ENCODE data around the gene AMOTL1. TPM values are rescaled to one million over a fixed set of nuclear protein-coding genes. Genes with fewer than 3 reads are reported as not detected.

Gene AMOTL1
- total and polyA plus RNA-seq, 3 experiments from 2014 or later: 0.12 to 0.78 (median 0.50) TPM

DNA sequence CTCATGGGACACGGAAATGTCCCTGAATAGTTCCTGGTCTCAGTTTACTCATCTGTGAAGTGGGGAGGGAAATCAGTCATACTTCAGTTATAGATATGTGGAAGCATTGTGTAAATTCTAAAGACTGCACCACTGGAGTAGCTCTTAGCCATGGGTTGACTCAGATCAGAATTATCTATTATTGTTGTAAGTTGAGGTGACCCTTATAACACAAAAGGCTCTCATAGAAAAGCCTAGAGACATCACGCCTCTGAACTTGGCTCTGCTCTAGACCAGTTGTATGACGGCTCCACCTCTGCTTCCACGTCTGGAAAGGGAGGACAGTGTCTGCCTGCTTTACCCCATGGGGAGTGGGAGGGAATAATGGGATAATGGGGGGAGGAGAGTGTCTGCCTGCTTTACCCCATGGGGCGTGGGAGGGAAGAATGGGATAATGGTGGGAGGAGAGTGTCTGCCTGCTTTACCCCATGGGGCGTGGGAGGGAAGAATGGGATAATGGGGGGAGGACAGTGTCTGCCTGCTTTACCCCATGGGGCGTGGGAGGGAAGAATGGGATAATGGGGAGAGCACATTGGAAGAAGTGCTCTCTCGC, 98.2 kb downstream of the AMOTL1 start:
- H3K4me1 ChIP-seq (ENCODE audit: insufficient read depth, low read length): no peaks in the 10 kb centered on the region
- Mint-ChIP-seq H3K36me3 (no peaks in the 10 kb centered on the region), H3K27ac (no peak overlapping the region), H3K4me3 (no peak overlapping the region), H3K27me3 (peaks cover 6 to 13% of the 10 kb centered on the region in 2 donors), H3K9me3 (peaks cover 0 to 2% (median 0%) of the 10 kb centered on the region in 5 donors), H3K4me1 (no peaks in the 10 kb centered on the region)
- ChIA-PET CTCF (no interaction called here), POLR2A (no interaction called here)
- no peak overlapping the region for H3K4me3 ChIP-seq (ENCODE audit: low read length)
- DNase-seq: no peak
- no peaks in the 10 kb centered on the region for H3K36me3 ChIP-seq (ENCODE audit: insufficient read depth, low read length)
- no peak overlapping the region for H3K27ac ChIP-seq (ENCODE audit: low read depth, low read length)
- no peaks in the 10 kb centered on the region for H3K27me3 ChIP-seq (ENCODE audit: insufficient read depth, low read length, poor library complexity, severe bottlenecking)
- no peaks in the 10 kb centered on the region for H3K9me3 ChIP-seq (ENCODE audit: low read length)

- Mint-ChIP-seq H3K36me3 (no peaks in the 10 kb centered on the region), H3K4me3 (no peak overlapping the region), H3K4me1 (no peaks in the 10 kb centered on the region), H3K27ac (no peak overlapping the region), H3K9me3 (peaks cover 0 to 2% (median 0%) of the 10 kb centered on the region in 5 donors), H3K27me3 (peaks cover 8 to 9% of the 10 kb centered on the region in 2 donors)
- H3K9me3 ChIP-seq (ENCODE audit: low read length): no peaks in the 10 kb centered on the region
- no peaks in the 10 kb centered on the region for H3K4me1 ChIP-seq (ENCODE audit: insufficient read depth, low read length)
- POLR2A ChIA-PET: no interaction called here
- H3K36me3 ChIP-seq (ENCODE audit: insufficient read depth, low read length): no peaks in the 10 kb centered on the region
- H3K27me3 ChIP-seq (ENCODE audit: insufficient read depth, low read length, poor library complexity, severe bottlenecking): no peaks in the 10 kb centered on the region
- CTCF ChIA-PET: no interaction called here
- H3K27ac ChIP-seq (ENCODE audit: low read depth, low read length): no peak overlapping the region
- H3K4me3 ChIP-seq (ENCODE audit: low read length): no peak overlapping the region
- DNase-seq: no peak
Observed at GRCh38 chr11:94866936-94867795, 99.0 kb downstream of the AMOTL1 start.

DNA sequence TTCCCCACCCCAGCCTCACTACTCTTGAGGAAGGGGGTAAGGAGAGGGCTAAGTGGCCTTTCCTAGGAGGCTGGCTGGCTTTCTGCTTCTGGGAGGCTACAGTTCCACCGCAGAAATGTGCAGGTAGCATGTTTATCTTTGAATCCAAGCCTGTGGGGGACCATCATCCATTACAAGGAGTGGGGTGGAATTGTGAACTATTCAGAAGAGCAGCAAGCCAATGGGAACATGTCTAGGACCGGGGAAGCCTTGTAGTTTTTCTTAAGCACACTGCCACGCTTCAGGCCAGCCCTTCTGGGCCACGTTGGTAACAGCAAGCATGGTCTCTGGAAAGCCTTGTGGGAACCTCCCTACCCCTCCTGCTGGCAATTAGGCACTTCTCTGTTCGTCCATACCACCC, 100.3 kb downstream of the AMOTL1 start:
- H3K9me3 Mint-ChIP-seq: peaks cover 0 to 2% (median 0%) of the 10 kb centered on the region in 5 donors
- Histone ChIP-seq H3K27me3 (ENCODE audit: insufficient read depth, low read length, poor library complexity, severe bottlenecking) (no peaks in the 10 kb centered on the region), H3K27ac (ENCODE audit: low read depth, low read length) (no peak overlapping the region), H3K4me3 (ENCODE audit: low read length) (no peak overlapping the region), H3K4me1 (ENCODE audit: insufficient read depth, low read length) (no peaks in the 10 kb centered on the region), H3K36me3 (ENCODE audit: insufficient read depth, low read length) (no peaks in the 10 kb centered on the region), H3K9me3 (ENCODE audit: low read length) (no peaks in the 10 kb centered on the region)
- POLR2A ChIA-PET: no interaction called here
- H3K4me1 Mint-ChIP-seq: no peaks in the 10 kb centered on the region
- DNase-seq: no peak
- H3K27ac Mint-ChIP-seq: no peak overlapping the region
- H3K27me3 Mint-ChIP-seq: peaks cover 8 to 11% of the 10 kb centered on the region in 2 donors
- CTCF ChIA-PET: no interaction called here
- no peak overlapping the region for H3K4me3 Mint-ChIP-seq
- H3K36me3 Mint-ChIP-seq: no peaks in the 10 kb centered on the region

DNA sequence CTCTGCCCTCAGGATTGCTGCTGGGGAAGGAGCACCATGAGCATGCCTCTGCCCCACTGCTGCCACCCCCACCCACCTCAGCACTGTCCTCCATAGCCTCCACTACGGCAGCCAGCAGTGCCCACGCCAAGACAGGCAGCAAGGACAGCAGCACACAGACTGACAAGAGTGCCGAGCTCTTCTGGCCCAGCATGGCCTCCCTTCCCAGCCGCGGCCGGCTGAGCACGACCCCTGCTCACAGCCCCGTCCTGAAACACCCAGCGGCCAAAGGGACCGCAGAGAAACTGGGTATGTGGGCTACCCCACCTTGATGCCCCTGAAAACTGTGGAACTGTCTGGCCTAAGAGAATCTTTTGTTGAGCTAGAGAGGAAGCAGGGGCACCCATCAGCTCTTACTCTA, 101.0 kb downstream of the AMOTL1 start:
- H3K4me3 ChIP-seq (ENCODE audit: low read length): no peak overlapping the region
- H3K36me3 Mint-ChIP-seq: no peaks in the 10 kb centered on the region
- no peaks in the 10 kb centered on the region for H3K27me3 ChIP-seq (ENCODE audit: insufficient read depth, low read length, poor library complexity, severe bottlenecking)
- H3K4me3 Mint-ChIP-seq: no peak overlapping the region
- H3K9me3 ChIP-seq (ENCODE audit: low read length): no peaks in the 10 kb centered on the region
- DNase-seq: no peak
- POLR2A ChIA-PET: no interaction called here
- no peaks in the 10 kb centered on the region for H3K4me1 ChIP-seq (ENCODE audit: insufficient read depth, low read length)
- no peak overlapping the region for H3K27ac Mint-ChIP-seq
- H3K9me3 Mint-ChIP-seq: peaks cover 0 to 2% (median 0%) of the 10 kb centered on the region in 5 donors
- no peak overlapping the region for H3K27ac ChIP-seq (ENCODE audit: low read depth, low read length)
- H3K36me3 ChIP-seq (ENCODE audit: insufficient read depth, low read length): no peaks in the 10 kb centered on the region
- no peaks in the 10 kb centered on the region for H3K4me1 Mint-ChIP-seq
- CTCF ChIA-PET: no interaction called here
- H3K27me3 Mint-ChIP-seq: peaks cover 8 to 11% of the 10 kb centered on the region in 2 donors

- no peaks in the 10 kb centered on the region for H3K4me1 Mint-ChIP-seq
- CTCF ChIA-PET: no interaction called here
Observed at GRCh38 chr11:94870422-94870821, 102.3 kb downstream of the AMOTL1 start.

GRCh38 chr11:94871491-94872185, 103.5 kb downstream of the AMOTL1 start:
- H3K36me3 ChIP-seq (ENCODE audit: insufficient read depth, low read length): no peaks in the 10 kb centered on the region
- no peak overlapping the region for H3K4me3 Mint-ChIP-seq
- no peak for DNase-seq
- no peaks in the 10 kb centered on the region for H3K36me3 Mint-ChIP-seq
- no peak overlapping the region for H3K27ac Mint-ChIP-seq
- no peaks in the 10 kb centered on the region for H3K9me3 ChIP-seq (ENCODE audit: low read length)
- H3K27me3 Mint-ChIP-seq: peaks cover 5 to 9% of the 10 kb centered on the region in 2 donors
- peaks cover 0 to 2% (median 0%) of the 10 kb centered on the region in 5 donors for H3K9me3 Mint-ChIP-seq
- peaks cover 2 to 4% (median 3%) of the 10 kb centered on the region in 3 donors for H3K4me1 Mint-ChIP-seq
- H3K27me3 ChIP-seq (ENCODE audit: insufficient read depth, low read length, poor library complexity, severe bottlenecking): no peaks in the 10 kb centered on the region
- no peak overlapping the region for H3K27ac ChIP-seq (ENCODE audit: low read depth, low read length)
- CTCF ChIA-PET: no interaction called here
- no peaks in the 10 kb centered on the region for H3K4me1 ChIP-seq (ENCODE audit: insufficient read depth, low read length)
- H3K4me3 ChIP-seq (ENCODE audit: low read length): no peak overlapping the region
- POLR2A ChIA-PET: no interaction called here

More at GRCh38 chr11:94870422-94870821, 102.3 kb downstream of the AMOTL1 start:
- no peaks in the 10 kb centered on the region for H3K9me3 ChIP-seq (ENCODE audit: low read length)
- DNase-seq: no peak
- no peak overlapping the region for H3K27ac ChIP-seq (ENCODE audit: low read depth, low read length)
- POLR2A ChIA-PET: no interaction called here
- no peaks in the 10 kb centered on the region for H3K36me3 ChIP-seq (ENCODE audit: insufficient read depth, low read length)
- no peak overlapping the region for H3K27ac Mint-ChIP-seq
- no peaks in the 10 kb centered on the region for H3K36me3 Mint-ChIP-seq
- no peaks in the 10 kb centered on the region for H3K4me1 ChIP-seq (ENCODE audit: insufficient read depth, low read length)
- H3K27me3 ChIP-seq (ENCODE audit: insufficient read depth, low read length, poor library complexity, severe bottlenecking): no peaks in the 10 kb centered on the region
- no peak overlapping the region for H3K4me3 ChIP-seq (ENCODE audit: low read length)
- peaks cover 0 to 2% (median 0%) of the 10 kb centered on the region in 5 donors for H3K9me3 Mint-ChIP-seq
- peaks cover 8 to 9% of the 10 kb centered on the region in 2 donors for H3K27me3 Mint-ChIP-seq
- no peak overlapping the region for H3K4me3 Mint-ChIP-seq

GRCh38 chr11:94873916-94874540, 105.9 kb downstream of the AMOTL1 start:
- Mint-ChIP-seq H3K4me1 (peaks cover 10 to 17% (median 16%) of the 10 kb centered on the region in 3 donors), H3K9me3 (peaks cover 0 to 2% (median 0%) of the 10 kb centered on the region in 5 donors), H3K27ac (no peak overlapping the region), H3K27me3 (peaks cover 5% of the 10 kb centered on the region in 2 donors), H3K4me3 (no peak overlapping the region), H3K36me3 (no peaks in the 10 kb centered on the region)
- Histone ChIP-seq H3K36me3 (ENCODE audit: insufficient read depth, low read length) (no peaks in the 10 kb centered on the region), H3K4me1 (ENCODE audit: insufficient read depth, low read length) (no peaks in the 10 kb centered on the region), H3K27me3 (ENCODE audit: insufficient read depth, low read length, poor library complexity, severe bottlenecking) (no peaks in the 10 kb centered on the region), H3K27ac (ENCODE audit: low read depth, low read length) (no peak overlapping the region), H3K4me3 (ENCODE audit: low read length) (no peak overlapping the region), H3K9me3 (ENCODE audit: low read length) (no peaks in the 10 kb centered on the region)
- ChIA-PET CTCF (interaction anchor here (1.0 kb wide), 1 partner anchor 9 kb away, joined by 3 read pairs; no protein-coding TSS in a partner anchor), POLR2A (no interaction called here)
- no peak for DNase-seq
